Measurements from ENCODE around the gene FXYD5.

DNA sequence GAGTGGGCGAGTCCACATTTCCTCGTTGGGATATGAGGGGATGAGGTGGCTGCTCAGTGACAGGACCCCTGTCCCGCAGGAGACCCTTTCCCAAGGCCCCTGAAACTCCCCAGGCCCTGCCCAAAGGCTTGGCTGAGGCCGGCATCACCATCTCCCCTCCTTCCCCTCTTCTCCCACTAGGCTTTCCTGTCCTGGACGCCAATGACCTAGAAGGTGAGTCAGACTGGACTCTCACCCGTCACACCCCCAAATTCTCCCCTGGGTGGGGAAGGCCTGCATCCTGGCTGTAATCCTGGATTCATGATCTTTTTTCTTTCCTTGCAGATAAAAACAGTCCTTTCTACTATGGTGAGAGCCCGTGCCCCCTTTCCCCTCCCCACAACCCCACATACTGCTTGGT, 33.6 kb upstream of the FXYD5 start:
- TF ChIP-seq, protein P1, sequence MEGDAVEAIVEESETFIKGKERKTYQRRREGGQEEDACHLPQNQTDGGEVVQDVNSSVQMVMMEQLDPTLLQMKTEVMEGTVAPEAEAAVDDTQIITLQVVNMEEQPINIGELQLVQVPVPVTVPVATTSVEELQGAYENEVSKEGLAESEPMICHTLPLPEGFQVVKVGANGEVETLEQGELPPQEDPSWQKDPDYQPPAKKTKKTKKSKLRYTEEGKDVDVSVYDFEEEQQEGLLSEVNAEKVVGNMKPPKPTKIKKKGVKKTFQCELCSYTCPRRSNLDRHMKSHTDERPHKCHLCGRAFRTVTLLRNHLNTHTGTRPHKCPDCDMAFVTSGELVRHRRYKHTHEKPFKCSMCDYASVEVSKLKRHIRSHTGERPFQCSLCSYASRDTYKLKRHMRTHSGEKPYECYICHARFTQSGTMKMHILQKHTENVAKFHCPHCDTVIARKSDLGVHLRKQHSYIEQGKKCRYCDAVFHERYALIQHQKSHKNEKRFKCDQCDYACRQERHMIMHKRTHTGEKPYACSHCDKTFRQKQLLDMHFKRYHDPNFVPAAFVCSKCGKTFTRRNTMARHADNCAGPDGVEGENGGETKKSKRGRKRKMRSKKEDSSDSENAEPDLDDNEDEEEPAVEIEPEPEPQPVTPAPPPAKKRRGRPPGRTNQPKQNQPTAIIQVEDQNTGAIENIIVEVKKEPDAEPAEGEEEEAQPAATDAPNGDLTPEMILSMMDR (IDR thresholded peaks at IDR 0.05 in 4 of 5, conservative IDR thresholded peaks at IDR 0.05 in 1 of 5), result no peak
- no peak for TF ChIP-seq POLR2A (IDR thresholded peaks at IDR 0.05)
